Mucosa of descending colon (tissue), 3 donors: ENCODE measurements around the gene TSPYL6. TPM values are rescaled to one million over a fixed set of nuclear protein-coding genes. Genes with fewer than 3 reads are reported as not detected.

Experiments
- ATAC-seq: fragments of 200-7000 bp; cut with Tn5 transposase; one replicate; pipeline ENCODE4 v1.9.1; 2020; ENCODE audit warnings: mild to moderate bottlenecking, moderate library complexity
- DNase-seq, 3 donors: peaks; one replicate each; pipeline ENCODE4 v3.0.0-alpha.2; 2020
- H3K36me3 ChIP-seq: fragments of 200-600 bp; one replicate; pipeline ENCODE4 v1.8.0; 2021; ENCODE audit warnings: low read depth, mild to moderate bottlenecking
- H3K4me1 ChIP-seq: fragments of 200-600 bp; one replicate; pipeline ENCODE4 v1.8.0; 2021; ENCODE audit warnings: low read depth, mild to moderate bottlenecking
- H3K4me3 ChIP-seq: fragments of 200-600 bp; one replicate; pipeline ENCODE4 v1.8.0; 2021; ENCODE audit warnings: mild to moderate bottlenecking
- H3K9me3 ChIP-seq: fragments of 200-600 bp; one replicate; pipeline ENCODE4 v1.8.0; 2021; ENCODE audit warnings: mild to moderate bottlenecking
- intact Hi-C, 2 donors: fragments of 100-400 bp; cut with DNase I in 1 of 2; cut with micrococcal nuclease in 1 of 2; formaldehyde crosslinking; loops; one replicate each; pipeline versions ENCODE4 v1.11.0 to v1.11.1; 2022; cut with DNase I, micrococcal nuclease
- total RNA-seq, 3 donors: library from RNA; stranded (reverse); fragmentation: NEBNext Ultra II Directional in 2 of 3; extraction: Animal tissue kit (Norgen Biotek cat#: 25700) in 2 of 3; gene quantifications; one replicate each; pipeline versions ENCODE4 v1.2.1 to v1.2.4, GENCODE V29; 2021 to 2023
- TF ChIP-seq, protein P1 (sequence below): fragments of 200-600 bp; IDR thresholded peaks from one replicate; pipeline ENCODE4 v1.8.0; 2022; ENCODE audit warnings: antibody characterized with exemption, mild to moderate bottlenecking
- donor health status: DM: no; HTN: no; CAD: no; lungs with moderate emphysema.
- donor health status: DM: no; HTN: no; CAD: no.
- donor health status: DM: no; HTN: yes; CAD: no.

TSPYL6 gene
- total RNA-seq, 3 donors from 2014 or later = not detected

DNA sequence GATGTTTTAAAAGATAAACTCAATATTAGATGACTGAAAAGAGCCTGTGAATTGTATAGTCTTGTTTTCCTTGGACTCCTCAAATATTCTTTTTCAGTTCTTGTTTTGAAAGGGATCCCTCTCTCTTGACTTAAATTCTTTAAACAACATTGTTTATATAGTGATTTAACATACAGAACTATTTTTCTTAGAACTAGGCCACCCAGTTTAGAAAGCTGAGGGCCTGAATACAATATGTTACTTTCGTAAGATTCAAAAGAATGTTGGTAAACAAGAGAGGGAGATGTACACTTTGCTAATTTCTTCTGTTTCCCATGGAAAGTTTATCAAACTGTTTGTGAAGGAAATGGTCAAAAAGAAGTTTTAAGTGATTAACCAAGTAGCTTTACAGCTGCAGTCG lies 5.5 kb upstream of the TSPYL6 start:
- DNase-seq (no peak), ATAC-seq (no peak)
- Histone ChIP-seq H3K36me3 (no peaks in the 10 kb centered on the region), H3K4me1 (peaks cover 3% of the 10 kb centered on the region), H3K4me3 (no peak overlapping the region), H3K9me3 (no peaks in the 10 kb centered on the region)
- intact Hi-C loops = no loop called here
- TF ChIP-seq, protein P1, sequence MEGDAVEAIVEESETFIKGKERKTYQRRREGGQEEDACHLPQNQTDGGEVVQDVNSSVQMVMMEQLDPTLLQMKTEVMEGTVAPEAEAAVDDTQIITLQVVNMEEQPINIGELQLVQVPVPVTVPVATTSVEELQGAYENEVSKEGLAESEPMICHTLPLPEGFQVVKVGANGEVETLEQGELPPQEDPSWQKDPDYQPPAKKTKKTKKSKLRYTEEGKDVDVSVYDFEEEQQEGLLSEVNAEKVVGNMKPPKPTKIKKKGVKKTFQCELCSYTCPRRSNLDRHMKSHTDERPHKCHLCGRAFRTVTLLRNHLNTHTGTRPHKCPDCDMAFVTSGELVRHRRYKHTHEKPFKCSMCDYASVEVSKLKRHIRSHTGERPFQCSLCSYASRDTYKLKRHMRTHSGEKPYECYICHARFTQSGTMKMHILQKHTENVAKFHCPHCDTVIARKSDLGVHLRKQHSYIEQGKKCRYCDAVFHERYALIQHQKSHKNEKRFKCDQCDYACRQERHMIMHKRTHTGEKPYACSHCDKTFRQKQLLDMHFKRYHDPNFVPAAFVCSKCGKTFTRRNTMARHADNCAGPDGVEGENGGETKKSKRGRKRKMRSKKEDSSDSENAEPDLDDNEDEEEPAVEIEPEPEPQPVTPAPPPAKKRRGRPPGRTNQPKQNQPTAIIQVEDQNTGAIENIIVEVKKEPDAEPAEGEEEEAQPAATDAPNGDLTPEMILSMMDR = no peak

DNA sequence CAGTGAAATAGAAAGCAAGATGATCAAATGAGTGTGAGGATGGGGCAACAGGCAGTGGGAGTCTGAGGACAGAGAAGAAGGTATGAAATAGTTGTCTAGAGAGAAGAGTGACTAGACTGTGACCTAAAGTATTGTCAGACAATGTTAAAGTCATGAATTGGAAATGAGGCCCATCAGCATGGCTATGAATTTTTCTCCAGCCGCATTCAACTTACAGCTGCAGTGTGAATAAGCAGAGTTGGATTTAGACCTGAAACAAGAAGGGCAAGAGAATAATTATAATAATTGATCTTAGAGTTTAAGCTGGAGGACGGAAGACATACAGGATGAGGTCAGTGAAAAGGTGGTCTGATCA lies 4.2 kb upstream of the TSPYL6 start:
- Histone ChIP-seq H3K9me3 (no peaks in the 10 kb centered on the region), H3K36me3 (no peaks in the 10 kb centered on the region), H3K4me1 (peaks cover 3% of the 10 kb centered on the region), H3K4me3 (no peak overlapping the region)
- TF ChIP-seq, protein P1 = no peak
- no peak for DNase-seq
- ATAC-seq = no peak
- intact Hi-C loops = no loop called here

DNA sequence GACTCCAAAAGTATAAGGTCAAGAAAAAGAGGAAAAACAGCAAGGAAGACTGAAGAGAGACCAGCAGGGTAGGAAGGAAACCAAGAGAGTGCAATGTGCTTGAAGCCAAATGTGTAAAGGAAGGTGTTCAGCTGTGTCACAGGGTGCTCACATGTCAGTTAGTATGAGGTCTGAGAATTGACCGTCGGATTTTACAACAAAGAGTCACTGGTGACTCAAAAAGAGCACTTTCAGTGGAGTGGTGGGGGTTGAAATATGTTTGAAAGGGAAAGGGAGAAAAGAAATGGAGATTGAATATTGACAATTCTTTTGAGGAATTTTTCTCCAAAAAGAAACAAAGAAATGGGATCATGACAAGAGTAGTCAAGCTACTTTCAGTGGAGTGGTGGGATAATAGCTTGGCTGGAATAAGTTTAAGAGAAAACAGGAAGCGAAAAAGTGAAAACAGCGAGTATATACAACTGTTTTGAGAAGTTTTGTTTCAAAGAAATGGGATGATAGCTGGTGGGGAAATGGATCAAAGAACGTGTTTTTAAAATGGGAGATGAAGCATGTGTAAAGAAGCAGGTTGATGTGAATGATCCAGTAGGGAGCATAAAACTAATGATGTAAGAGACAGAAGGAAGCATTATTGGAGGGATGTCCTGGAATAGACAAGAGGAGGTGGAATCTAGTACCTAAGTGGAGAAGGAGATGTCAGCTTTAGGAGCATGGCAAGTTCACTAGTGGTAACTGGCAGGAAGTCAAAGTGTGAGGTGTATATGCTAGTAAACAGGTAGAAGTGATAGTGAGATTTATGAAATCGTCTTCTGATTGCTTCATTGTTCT lies 3.6 kb upstream of the TSPYL6 start:
- no peak for DNase-seq
- intact Hi-C loops = no loop called here
- Histone ChIP-seq H3K36me3 (no peaks in the 10 kb centered on the region), H3K4me1 (peaks cover 3% of the 10 kb centered on the region), H3K9me3 (no peaks in the 10 kb centered on the region), H3K4me3 (no peak overlapping the region)
- no peak for ATAC-seq
- TF ChIP-seq, protein P1 = no peak

DNA sequence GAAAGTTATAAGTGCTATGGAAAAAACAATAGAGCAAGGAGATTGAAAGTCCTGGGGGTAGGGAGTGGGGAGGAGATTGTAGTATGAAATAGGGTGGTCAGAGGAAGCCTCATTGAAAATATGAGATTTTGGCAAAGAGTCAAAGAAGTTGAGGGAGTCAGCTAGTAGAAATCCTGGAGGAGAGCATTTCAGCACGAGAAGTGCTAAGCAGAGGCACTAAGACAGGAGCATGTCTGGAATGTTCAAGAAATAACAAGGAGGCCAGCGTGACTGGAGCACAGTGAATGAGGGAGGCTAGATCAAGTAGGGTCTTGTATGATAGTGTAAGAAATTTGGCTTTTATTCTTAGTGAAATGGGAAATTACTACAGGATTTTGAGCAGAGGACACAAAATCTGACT lies 2.1 kb upstream of the TSPYL6 start:
- no peaks in the 10 kb centered on the region for H3K36me3 ChIP-seq
- TF ChIP-seq, protein P1 = no peak
- ATAC-seq (no peak), DNase-seq (no peak)
- no peak overlapping the region for H3K4me3 ChIP-seq
- intact Hi-C loops = no loop called here
- peaks cover 3% of the 10 kb centered on the region for H3K4me1 ChIP-seq
- H3K9me3 ChIP-seq = no peaks in the 10 kb centered on the region

DNA sequence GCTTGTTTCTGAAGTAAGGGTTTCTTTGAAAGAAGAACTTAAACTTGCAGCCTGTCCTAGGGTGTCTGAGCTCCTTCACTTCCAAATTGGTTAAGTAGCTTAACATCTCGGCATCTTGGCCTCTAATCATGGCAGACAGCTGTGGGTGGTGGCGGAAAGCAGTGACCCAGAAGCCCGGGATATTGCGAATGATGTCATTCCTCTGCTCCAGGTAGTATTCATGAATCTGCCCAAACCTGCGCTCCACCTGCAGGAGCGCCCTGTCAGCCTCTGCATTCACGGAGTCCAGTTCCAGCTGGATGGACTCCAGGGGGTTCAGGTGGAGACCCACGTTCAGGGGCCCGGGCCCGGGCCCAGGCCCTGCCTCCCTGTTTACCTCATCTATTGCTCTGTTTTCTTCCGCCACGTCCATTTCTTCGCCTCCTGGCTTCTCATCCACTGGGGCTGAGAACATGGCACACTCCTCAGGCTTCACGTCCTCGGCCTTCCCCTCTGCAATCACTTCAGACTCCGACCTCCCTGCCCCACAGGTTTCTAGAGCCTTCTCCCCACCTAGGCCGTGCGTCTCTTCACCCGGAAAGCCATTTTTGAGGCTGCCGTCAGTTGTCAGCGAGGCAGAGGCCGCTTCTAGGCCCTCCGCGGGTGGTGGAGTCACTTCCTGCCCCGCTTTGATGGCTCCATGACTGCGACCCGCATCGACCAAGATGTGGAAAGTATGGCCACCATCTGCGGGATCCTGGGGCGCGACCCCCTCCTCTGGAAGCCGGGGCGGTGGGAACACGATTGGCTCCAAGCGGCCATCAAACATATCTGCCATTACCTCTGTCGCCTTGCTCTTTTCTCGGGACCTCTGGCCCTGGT lies 569 bp downstream of the TSPYL6 start:
- Histone ChIP-seq H3K4me1 (no peaks in the 10 kb centered on the region), H3K36me3 (no peaks in the 10 kb centered on the region), H3K9me3 (no peaks in the 10 kb centered on the region), H3K4me3 (no peak overlapping the region)
- intact Hi-C loops = no loop called here
- ATAC-seq (no peak), DNase-seq (no peak)
- TF ChIP-seq, protein P1 = no peak
